ENCODE measurements around the gene HDHD2.
"Not testable (repeated sequence)": the region's sequence is repeated elsewhere in the genome, so short reads cannot be mapped to it uniquely, and the experiment has no call there.

Gene HDHD2, protein sequence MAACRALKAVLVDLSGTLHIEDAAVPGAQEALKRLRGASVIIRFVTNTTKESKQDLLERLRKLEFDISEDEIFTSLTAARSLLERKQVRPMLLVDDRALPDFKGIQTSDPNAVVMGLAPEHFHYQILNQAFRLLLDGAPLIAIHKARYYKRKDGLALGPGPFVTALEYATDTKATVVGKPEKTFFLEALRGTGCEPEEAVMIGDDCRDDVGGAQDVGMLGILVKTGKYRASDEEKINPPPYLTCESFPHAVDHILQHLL
- long read RNA-seq, transcript HDHD2-201 (7 exons, 2,212 nt) = major isoform, 230 of 341 reads
- long read RNA-seq, transcript HDHD2-205 (7 exons, 2,224 nt) = minor isoform, 12 of 341 reads
- long read RNA-seq, partial matches to known transcripts = 4 of 341 reads
- long read RNA-seq, other reads (novel, unspliced or antisense) = 93 of 341 reads

DNA sequence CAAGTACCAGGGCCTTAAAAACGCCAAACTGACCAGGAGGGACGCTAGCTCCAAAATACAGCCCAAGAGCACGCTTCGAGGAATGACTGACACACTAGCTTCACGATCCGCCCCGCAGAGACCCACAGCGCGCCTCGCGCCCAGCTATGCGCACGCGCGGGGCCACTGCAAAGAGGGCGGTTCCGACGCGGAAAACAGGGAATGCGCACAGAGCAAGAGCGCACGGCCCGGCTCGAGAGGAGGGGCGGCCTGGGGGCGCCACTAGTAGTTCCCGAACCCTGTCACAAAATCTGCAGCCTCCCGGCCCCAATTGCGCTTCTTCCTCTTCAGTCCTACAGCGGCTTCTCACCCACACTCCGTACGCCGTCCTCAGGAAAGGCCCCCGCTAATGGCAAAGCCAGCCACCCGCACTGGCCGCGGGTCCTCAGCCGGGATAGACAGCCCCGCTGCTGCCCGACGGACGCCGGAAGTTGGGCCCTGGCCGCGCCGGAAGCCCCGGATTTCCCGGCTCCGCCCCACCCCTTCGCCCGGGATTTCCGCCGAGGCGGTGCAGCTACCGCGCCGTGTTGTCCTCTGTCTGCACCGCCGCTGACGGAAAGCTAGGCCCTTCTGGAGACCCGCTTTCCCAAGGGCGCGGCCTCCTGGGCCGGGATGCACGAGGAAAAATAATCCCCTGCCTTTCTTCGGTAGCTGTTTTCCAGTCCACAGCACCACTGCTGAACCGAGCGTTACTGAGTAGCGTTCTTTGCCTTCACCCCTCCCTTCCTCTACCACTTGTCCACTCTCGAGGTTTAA is at the start of gene HDHD2:
Gene HDHD2 (minus strand): TSS at position 472 of the 795 bp plus-strand sequence. CDS start 14,061 bp downstream, outside the sequence.
- TF ChIP-seq, protein P1, sequence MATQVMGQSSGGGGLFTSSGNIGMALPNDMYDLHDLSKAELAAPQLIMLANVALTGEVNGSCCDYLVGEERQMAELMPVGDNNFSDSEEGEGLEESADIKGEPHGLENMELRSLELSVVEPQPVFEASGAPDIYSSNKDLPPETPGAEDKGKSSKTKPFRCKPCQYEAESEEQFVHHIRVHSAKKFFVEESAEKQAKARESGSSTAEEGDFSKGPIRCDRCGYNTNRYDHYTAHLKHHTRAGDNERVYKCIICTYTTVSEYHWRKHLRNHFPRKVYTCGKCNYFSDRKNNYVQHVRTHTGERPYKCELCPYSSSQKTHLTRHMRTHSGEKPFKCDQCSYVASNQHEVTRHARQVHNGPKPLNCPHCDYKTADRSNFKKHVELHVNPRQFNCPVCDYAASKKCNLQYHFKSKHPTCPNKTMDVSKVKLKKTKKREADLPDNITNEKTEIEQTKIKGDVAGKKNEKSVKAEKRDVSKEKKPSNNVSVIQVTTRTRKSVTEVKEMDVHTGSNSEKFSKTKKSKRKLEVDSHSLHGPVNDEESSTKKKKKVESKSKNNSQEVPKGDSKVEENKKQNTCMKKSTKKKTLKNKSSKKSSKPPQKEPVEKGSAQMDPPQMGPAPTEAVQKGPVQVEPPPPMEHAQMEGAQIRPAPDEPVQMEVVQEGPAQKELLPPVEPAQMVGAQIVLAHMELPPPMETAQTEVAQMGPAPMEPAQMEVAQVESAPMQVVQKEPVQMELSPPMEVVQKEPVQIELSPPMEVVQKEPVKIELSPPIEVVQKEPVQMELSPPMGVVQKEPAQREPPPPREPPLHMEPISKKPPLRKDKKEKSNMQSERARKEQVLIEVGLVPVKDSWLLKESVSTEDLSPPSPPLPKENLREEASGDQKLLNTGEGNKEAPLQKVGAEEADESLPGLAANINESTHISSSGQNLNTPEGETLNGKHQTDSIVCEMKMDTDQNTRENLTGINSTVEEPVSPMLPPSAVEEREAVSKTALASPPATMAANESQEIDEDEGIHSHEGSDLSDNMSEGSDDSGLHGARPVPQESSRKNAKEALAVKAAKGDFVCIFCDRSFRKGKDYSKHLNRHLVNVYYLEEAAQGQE (IDR thresholded peaks at IDR 0.05; ENCODE audit: insufficient replicate concordance, low read depth) = peak; percentile 17
- TF ChIP-seq POLR2AphosphoS5 (IDR thresholded peaks at IDR 0.05; ENCODE audit: low read depth) (peak; percentile 96), SPI1 (IDR thresholded peaks at IDR 0.05; ENCODE audit: borderline replicate concordance, low read depth) (no peak), GABPA (IDR thresholded peaks at IDR 0.05; ENCODE audit: low read depth) (peak; percentile 93)
- TF ChIP-seq, protein P2, sequence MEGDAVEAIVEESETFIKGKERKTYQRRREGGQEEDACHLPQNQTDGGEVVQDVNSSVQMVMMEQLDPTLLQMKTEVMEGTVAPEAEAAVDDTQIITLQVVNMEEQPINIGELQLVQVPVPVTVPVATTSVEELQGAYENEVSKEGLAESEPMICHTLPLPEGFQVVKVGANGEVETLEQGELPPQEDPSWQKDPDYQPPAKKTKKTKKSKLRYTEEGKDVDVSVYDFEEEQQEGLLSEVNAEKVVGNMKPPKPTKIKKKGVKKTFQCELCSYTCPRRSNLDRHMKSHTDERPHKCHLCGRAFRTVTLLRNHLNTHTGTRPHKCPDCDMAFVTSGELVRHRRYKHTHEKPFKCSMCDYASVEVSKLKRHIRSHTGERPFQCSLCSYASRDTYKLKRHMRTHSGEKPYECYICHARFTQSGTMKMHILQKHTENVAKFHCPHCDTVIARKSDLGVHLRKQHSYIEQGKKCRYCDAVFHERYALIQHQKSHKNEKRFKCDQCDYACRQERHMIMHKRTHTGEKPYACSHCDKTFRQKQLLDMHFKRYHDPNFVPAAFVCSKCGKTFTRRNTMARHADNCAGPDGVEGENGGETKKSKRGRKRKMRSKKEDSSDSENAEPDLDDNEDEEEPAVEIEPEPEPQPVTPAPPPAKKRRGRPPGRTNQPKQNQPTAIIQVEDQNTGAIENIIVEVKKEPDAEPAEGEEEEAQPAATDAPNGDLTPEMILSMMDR (IDR thresholded peaks at IDR 0.05; ENCODE audit: insufficient read depth, low read length) = no peak
- Histone ChIP-seq H3K27ac (replicated peaks) (peak within 1 kb of the TSS; percentile 87), H3K27me3 (ENCODE audit: insufficient read depth, poor library complexity, severe bottlenecking) (no peaks in the 10 kb centered on the region), H3K4me3 (replicated peaks; ENCODE audit: insufficient read depth, low read length) (peak within 1 kb of the TSS; percentile 82)
- DNase-seq (ENCODE audit: low read depth in 1 of 2, low spot score in 1 of 2) = peak; percentile 70 to 87

DNA sequence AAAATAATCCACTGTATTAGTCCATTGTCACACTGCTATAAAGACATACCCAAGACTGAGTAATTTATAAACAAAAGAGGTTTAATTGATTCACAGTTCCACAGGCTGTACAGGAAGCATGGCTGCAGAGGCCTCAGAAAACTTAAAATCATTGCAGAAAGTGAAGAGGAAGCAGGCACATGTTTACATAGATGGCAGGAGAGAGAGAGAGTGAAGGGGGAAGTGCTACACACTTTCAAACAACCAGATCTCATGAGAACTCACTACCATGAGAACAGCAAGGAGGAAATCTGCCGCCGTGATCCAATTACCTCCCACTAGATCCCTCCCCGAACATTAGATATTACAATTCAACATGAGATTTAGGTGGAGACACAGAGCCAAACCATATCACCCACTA is 45.7 kb upstream of the HDHD2 start:
- H3K27me3 ChIP-seq (ENCODE audit: insufficient read depth, poor library complexity, severe bottlenecking); H3K4me3 ChIP-seq (replicated peaks; ENCODE audit: insufficient read depth, low read length); H3K27ac ChIP-seq (replicated peaks): not testable (repeated sequence)
- peak; percentile 80 for TF ChIP-seq SPI1 (IDR thresholded peaks at IDR 0.05; ENCODE audit: borderline replicate concordance, low read depth)
- peak in 1 of 2 experiments; percentile 50 for DNase-seq (ENCODE audit: low read depth in 1 of 2, low spot score in 1 of 2)

DNA sequence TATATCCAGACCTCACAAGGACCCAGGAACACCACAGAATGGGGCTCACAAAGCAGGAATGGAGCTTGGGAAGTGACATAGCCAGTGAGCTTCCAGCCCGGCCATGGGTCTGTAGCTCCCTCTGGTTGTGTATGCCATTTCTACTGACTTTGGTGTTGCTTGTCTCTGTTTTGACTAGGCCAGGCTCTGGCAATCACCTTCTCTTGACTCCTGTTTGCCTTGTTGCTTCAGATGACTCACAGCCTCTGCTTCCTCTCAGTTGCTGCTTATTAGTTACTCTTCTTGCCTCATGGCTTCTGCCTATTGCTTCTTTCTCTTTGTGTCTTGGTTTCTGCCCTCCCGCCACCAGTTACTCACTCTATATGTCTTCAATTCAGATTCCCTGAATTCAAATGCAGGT is 41.7 kb upstream of the HDHD2 start:
- Histone ChIP-seq H3K4me3 (replicated peaks; ENCODE audit: insufficient read depth, low read length) (no peak overlapping the region), H3K27me3 (ENCODE audit: insufficient read depth, poor library complexity, severe bottlenecking) (no peaks in the 10 kb centered on the region)
- no peak for DNase-seq (ENCODE audit: low read depth in 1 of 2, low spot score in 1 of 2)

More for the DNA sequence above, 41.7 kb upstream of the HDHD2 start:
- no peak overlapping the region for H3K27ac ChIP-seq (replicated peaks)
- TF ChIP-seq, protein P2 (IDR thresholded peaks at IDR 0.05; ENCODE audit: insufficient read depth, low read length) = no peak
- TF ChIP-seq, protein P1 (IDR thresholded peaks at IDR 0.05; ENCODE audit: insufficient replicate concordance, low read depth) = no peak
- no peak for TF ChIP-seq POLR2AphosphoS5 (IDR thresholded peaks at IDR 0.05; ENCODE audit: low read depth)
- no peak for TF ChIP-seq SPI1 (IDR thresholded peaks at IDR 0.05; ENCODE audit: borderline replicate concordance, low read depth)
- TF ChIP-seq GABPA (IDR thresholded peaks at IDR 0.05; ENCODE audit: low read depth) = no peak
